Mesodermal cell (in vitro differentiated cells): Measurements from ENCODE around the gene SMAP1. TPM values are rescaled to one million over a fixed set of nuclear protein-coding genes. Genes with fewer than 3 reads are reported as not detected.

Experiments
- H3K27ac ChIP-seq: 2 replicates; pipeline ENCODE4 v1.7.0; 2013; ENCODE audit warnings: mild to moderate bottlenecking, low read depth, low read length, moderate library complexity; ENCODE audit not compliant: severe bottlenecking
- H3K36me3 ChIP-seq: 2 replicates; pipeline ENCODE4 v1.7.1; 2013; ENCODE audit warnings: mild to moderate bottlenecking, low read length, moderate library complexity; ENCODE audit not compliant: control insufficient read depth, insufficient read depth
- H3K4me1 ChIP-seq: one replicate; pipeline ENCODE4 v1.7.1; 2013; ENCODE audit warnings: mild to moderate bottlenecking, low read length; ENCODE audit not compliant: insufficient read depth, control insufficient read depth, poor library complexity, severe bottlenecking
- H3K4me3 ChIP-seq: 2 replicates; pipeline ENCODE4 v1.7.0; 2013; ENCODE audit warnings: low read length, control low read depth, mild to moderate bottlenecking; ENCODE audit not compliant: insufficient read depth, poor library complexity, severe bottlenecking; ENCODE audit errors: extremely low read depth
- H3K9me3 ChIP-seq: 2 replicates; pipeline ENCODE4 v1.7.1; 2013; ENCODE audit warnings: mild to moderate bottlenecking, low read length, moderate library complexity; ENCODE audit not compliant: control insufficient read depth
- WGBS, 2 experiments: methylation state at CpG; one replicate each; pipeline ENCODE4 v1.1.5; 2013; ENCODE audit warnings: missing lambda C conversion rate in 2 of 2; ENCODE audit not compliant: insufficient coverage in 2 of 2; 5-methylcytosine and 5-hydroxymethylcytosine counted together
- polyA plus RNA-seq, 2 experiments: library from polyadenylated mRNA; stranded (reverse); fragments of 50-300 nt; gene quantifications; one replicate each; pipeline ENCODE4 v1.2.3, GENCODE V29; 2013

Gene SMAP1
- polyA plus RNA-seq (2013, experiment 1 of 2), result 43.9 TPM
- polyA plus RNA-seq (2013, experiment 2 of 2), result 47.1 TPM

GRCh38 chr6:70667711-70668498, at the start of gene SMAP1:
Gene SMAP1 (plus strand): TSS chr6:70667883. CDS start chr6:70668024, 141 bp downstream.
- WGBS, 2 experiments, result 0 to 1% methylated on average over 23 to 54 of the region's 90 CpGs
- Histone ChIP-seq H3K27ac (peak within 1 kb of the TSS; percentile 93), H3K36me3 (no peaks in the 10 kb centered on the region), H3K4me3 (peak within 1 kb of the TSS; percentile 79), H3K4me1 (peaks cover 11% of the 10 kb centered on the region), H3K9me3 (no peaks in the 10 kb centered on the region)

GRCh38 chr6:70620746-70621145, 46.9 kb upstream of the SMAP1 start:
- Histone ChIP-seq H3K27ac (no peak overlapping the region), H3K4me1 (no peaks in the 10 kb centered on the region), H3K9me3 (no peaks in the 10 kb centered on the region), H3K36me3 (no peaks in the 10 kb centered on the region), H3K4me3 (no peak overlapping the region)
- 100% methylated on average over 1 of the region's 1 CpG; no CpG with 5 or more reads in 1 of the 2 experiments for WGBS, 2 experiments

- Histone ChIP-seq H3K27ac (no peak overlapping the region), H3K9me3 (no peaks in the 10 kb centered on the region), H3K36me3 (no peaks in the 10 kb centered on the region), H3K4me1 (no peaks in the 10 kb centered on the region), H3K4me3 (no peak overlapping the region)
- WGBS, 2 experiments, result 80% methylated on average over 1 of the region's 1 CpG; no CpG with 5 or more reads in 1 of the 2 experiments
Observed at GRCh38 chr6:70622461-70622860, 45.2 kb upstream of the SMAP1 start.

GRCh38 chr6:70625436-70625835, 42.2 kb upstream of the SMAP1 start:
- H3K36me3 ChIP-seq, result no peaks in the 10 kb centered on the region
- no peaks in the 10 kb centered on the region for H3K4me1 ChIP-seq
- no peak overlapping the region for H3K27ac ChIP-seq
- no peak overlapping the region for H3K4me3 ChIP-seq
- no peaks in the 10 kb centered on the region for H3K9me3 ChIP-seq

GRCh38 chr6:70627500-70628254, 40.0 kb upstream of the SMAP1 start:
- H3K4me1 ChIP-seq, result no peaks in the 10 kb centered on the region
- no peak overlapping the region for H3K27ac ChIP-seq
- 91 to 97% methylated on average over 22 to 30 of the region's 36 CpGs for WGBS, 2 experiments
- no peak overlapping the region for H3K4me3 ChIP-seq
- no peaks in the 10 kb centered on the region for H3K9me3 ChIP-seq
- H3K36me3 ChIP-seq, result no peaks in the 10 kb centered on the region

- Histone ChIP-seq H3K9me3 (no peaks in the 10 kb centered on the region), H3K4me1 (no peaks in the 10 kb centered on the region), H3K36me3 (no peaks in the 10 kb centered on the region), H3K27ac (no peak overlapping the region), H3K4me3 (no peak overlapping the region)
- WGBS, 2 experiments, result 87 to 88% methylated on average over 1 of the region's 1 CpG
Observed at GRCh38 chr6:70629929-70630328, 37.8 kb upstream of the SMAP1 start.

- Histone ChIP-seq H3K9me3 (no peaks in the 10 kb centered on the region), H3K27ac (no peak overlapping the region), H3K4me1 (no peaks in the 10 kb centered on the region), H3K36me3 (no peaks in the 10 kb centered on the region), H3K4me3 (no peak overlapping the region)
- WGBS, 2 experiments, result 75 to 88% methylated on average over 1 to 2 of the region's 2 CpGs
Observed at GRCh38 chr6:70633870-70634269, 33.8 kb upstream of the SMAP1 start.

- no peaks in the 10 kb centered on the region for H3K9me3 ChIP-seq
- H3K27ac ChIP-seq, result no peak overlapping the region
- no peaks in the 10 kb centered on the region for H3K36me3 ChIP-seq
- WGBS, 2 experiments, result 86 to 100% methylated on average over 2 to 7 of the region's 8 CpGs
- no peak overlapping the region for H3K4me3 ChIP-seq
- no peaks in the 10 kb centered on the region for H3K4me1 ChIP-seq
Observed at GRCh38 chr6:70636596-70636995, 31.1 kb upstream of the SMAP1 start.

- H3K4me3 ChIP-seq, result no peak overlapping the region
- no peaks in the 10 kb centered on the region for H3K36me3 ChIP-seq
- WGBS, 2 experiments, result no CpG with 5 or more reads among the region's 1 CpG
- no peak overlapping the region for H3K27ac ChIP-seq
- H3K9me3 ChIP-seq, result no peaks in the 10 kb centered on the region
- H3K4me1 ChIP-seq, result no peaks in the 10 kb centered on the region
Observed at GRCh38 chr6:70638468-70638867, 29.2 kb upstream of the SMAP1 start.

GRCh38 chr6:70651326-70651905, 16.3 kb upstream of the SMAP1 start:
- Histone ChIP-seq H3K9me3 (no peaks in the 10 kb centered on the region), H3K4me1 (no peaks in the 10 kb centered on the region), H3K27ac (no peak overlapping the region), H3K4me3 (no peak overlapping the region), H3K36me3 (no peaks in the 10 kb centered on the region)
- WGBS, 2 experiments, result 68 to 94% methylated on average over 2 to 3 of the region's 3 CpGs
